Neural progenitor cell (in vitro differentiated cells): ENCODE measurements around the gene SRBD1. TPM values are rescaled to one million over a fixed set of nuclear protein-coding genes. Genes with fewer than 3 reads are reported as not detected.
A peak's percentile ranks its signal among the peaks of the same experiment; 100 is the strongest.

Experiments used
- DNase-seq: peaks from one replicate; pipeline ENCODE4 v3.0.0-alpha.2; 2016; ENCODE audit warnings: low spot score
- H2AFZ ChIP-seq: fragments of 200-600 bp; sonication (generic); replicated peaks from 2 replicates; pipeline ENCODE4 v1.6.1; 2016; ENCODE audit warnings: antibody characterized with exemption
- H3F3A ChIP-seq: fragments of 200-600 bp; sonication (generic); 2 replicates; pipeline ENCODE4 v1.6.1; 2016; ENCODE audit warnings: antibody characterized with exemption, low read depth
- H3K27ac ChIP-seq: fragments of 200-600 bp; sonication (generic); 2 replicates; pipeline ENCODE4 v1.5.1; 2016; ENCODE audit warnings: mild to moderate bottlenecking
- H3K27me3 ChIP-seq: fragments of 200-600 bp; sonication (generic); 2 replicates; pipeline ENCODE4 v1.6.1; 2016; ENCODE audit warnings: mild to moderate bottlenecking, moderate library complexity
- H3K36me3 ChIP-seq: fragments of 200-600 bp; sonication (generic); 2 replicates; pipeline ENCODE4 v1.5.1; 2016
- H3K4me1 ChIP-seq: fragments of 200-600 bp; sonication (generic); 2 replicates; pipeline ENCODE4 v1.6.1; 2016; ENCODE audit warnings: mixed run types
- H3K4me2 ChIP-seq: fragments of 200-600 bp; sonication (generic); 2 replicates; pipeline ENCODE4 v1.6.1; 2016
- H3K4me3 ChIP-seq: fragments of 200-600 bp; sonication (generic); 2 replicates; pipeline ENCODE4 v1.5.1; 2016
- H3K79me2 ChIP-seq: fragments of 200-600 bp; sonication (generic); 2 replicates; pipeline ENCODE4 v1.6.1; 2016; ENCODE audit warnings: low read depth
- H3K9ac ChIP-seq: fragments of 200-600 bp; sonication (generic); 2 replicates; pipeline ENCODE4 v1.6.1; 2016
- H3K9me3 ChIP-seq: fragments of 200-600 bp; sonication (generic); 2 replicates; pipeline ENCODE4 v1.5.1; 2016; ENCODE audit warnings: low read depth
- H4K20me1 ChIP-seq: fragments of 200-600 bp; sonication (generic); 2 replicates; pipeline ENCODE4 v1.6.1; 2016; ENCODE audit warnings: low read depth
- H3K27ac Mint-ChIP-seq: 3 replicates; pipeline ENCODE4 v1.8.0; 2021; ENCODE audit warnings: mixed read lengths
- H3K27me3 Mint-ChIP-seq: 2 replicates; pipeline ENCODE4 v1.8.0; 2022; ENCODE audit warnings: low read depth, mild to moderate bottlenecking, inconsistent platforms, moderate library complexity, mixed read lengths; ENCODE audit not compliant: insufficient read depth
- H3K36me3 Mint-ChIP-seq: 3 replicates; pipeline ENCODE4 v1.8.0; 2021; ENCODE audit warnings: mixed read lengths
- H3K4me1 Mint-ChIP-seq: 3 replicates; pipeline ENCODE4 v1.8.0; 2021; ENCODE audit warnings: mixed read lengths
- H3K4me3 Mint-ChIP-seq: 3 replicates; pipeline ENCODE4 v1.8.0; 2021; ENCODE audit warnings: mild to moderate bottlenecking, moderate library complexity, mixed read lengths
- H3K9me3 Mint-ChIP-seq: 3 replicates; pipeline ENCODE4 v1.8.0; 2020; ENCODE audit warnings: mixed read lengths
- CTCF ChIP-seq: fragments of 200-600 bp; sonication (generic); IDR thresholded peaks from 2 replicates; pipeline ENCODE4 v1.5.1; 2017; ENCODE audit warnings: antibody characterized with exemption, mild to moderate bottlenecking
- EZH2 ChIP-seq: fragments of 200-600 bp; sonication (generic); IDR thresholded peaks from 2 replicates; pipeline ENCODE4 v1.6.1; 2017; ENCODE audit warnings: antibody characterized with exemption, mild to moderate bottlenecking, moderate library complexity
- EZH2phosphoT487 ChIP-seq: fragments of 200-600 bp; sonication (generic); IDR thresholded peaks from 2 replicates; pipeline ENCODE4 v1.6.1; 2017; ENCODE audit warnings: antibody characterized with exemption
- total RNA-seq: library from RNA; depleted of rRNA; stranded (reverse); fragments of >200 nt; gene quantifications from 2 replicates; pipeline ENCODE4 v1.2.3, GENCODE V29; 2015; ENCODE audit warnings: low replicate concordance

Gene SRBD1
- total RNA-seq, 1 donor from 2014 or later: 37.2 TPM

GRCh38 chr2:45583977-45584376 is 27.1 kb downstream of the SRBD1 start:
- no peak for TF ChIP-seq CTCF
- TF ChIP-seq EZH2: no peak
- TF ChIP-seq EZH2phosphoT487: no peak
- Mint-ChIP-seq H3K36me3 (peaks cover 6% of the 10 kb centered on the region), H3K4me3 (no peak overlapping the region), H3K9me3 (no peaks in the 10 kb centered on the region), H3K4me1 (no peaks in the 10 kb centered on the region), H3K27me3 (no peaks in the 10 kb centered on the region), H3K27ac (no peak overlapping the region)
- H2AFZ ChIP-seq: no peak overlapping the region
- peaks cover 16% of the 10 kb centered on the region for H4K20me1 ChIP-seq
- H3K9me3 ChIP-seq: no peaks in the 10 kb centered on the region
- H3K4me1 ChIP-seq: no peaks in the 10 kb centered on the region
- peaks cover 23% of the 10 kb centered on the region for H3F3A ChIP-seq
- no peaks in the 10 kb centered on the region for H3K36me3 ChIP-seq
- H3K79me2 ChIP-seq: peaks cover 14% of the 10 kb centered on the region
- no peak overlapping the region for H3K27ac ChIP-seq
- H3K4me2 ChIP-seq: no peak overlapping the region
- no peak overlapping the region for H3K4me3 ChIP-seq
- no peaks in the 10 kb centered on the region for H3K27me3 ChIP-seq
- no peak overlapping the region for H3K9ac ChIP-seq
- DNase-seq: no peak

GRCh38 chr2:45582522-45582921 is 28.5 kb downstream of the SRBD1 start:
- Mint-ChIP-seq H3K4me3 (no peak overlapping the region), H3K27me3 (no peaks in the 10 kb centered on the region), H3K9me3 (no peaks in the 10 kb centered on the region), H3K4me1 (peaks cover 3% of the 10 kb centered on the region), H3K27ac (no peak overlapping the region), H3K36me3 (peaks cover 7% of the 10 kb centered on the region)
- Histone ChIP-seq H3K27ac (no peak overlapping the region), H3K36me3 (no peaks in the 10 kb centered on the region), H3F3A (peaks cover 10% of the 10 kb centered on the region), H3K79me2 (peaks cover 14% of the 10 kb centered on the region), H3K4me1 (no peaks in the 10 kb centered on the region), H3K4me2 (no peak overlapping the region), H3K27me3 (no peaks in the 10 kb centered on the region), H3K9ac (no peak overlapping the region), H4K20me1 (peaks cover 13% of the 10 kb centered on the region), H2AFZ (no peak overlapping the region), H3K4me3 (no peak overlapping the region), H3K9me3 (no peaks in the 10 kb centered on the region)
- DNase-seq: no peak
- TF ChIP-seq EZH2phosphoT487 (no peak), CTCF (no peak), EZH2 (no peak)

GRCh38 chr2:45578056-45578843 is 32.8 kb downstream of the SRBD1 start:
- Histone ChIP-seq H3K9me3 (no peaks in the 10 kb centered on the region), H3K27ac (no peak overlapping the region), H3K9ac (no peak overlapping the region), H3K36me3 (peaks cover 3% of the 10 kb centered on the region), H3K4me2 (no peak overlapping the region), H2AFZ (no peak overlapping the region), H3F3A (no peaks in the 10 kb centered on the region), H3K27me3 (no peaks in the 10 kb centered on the region), H3K4me1 (no peaks in the 10 kb centered on the region), H3K4me3 (no peak overlapping the region), H3K79me2 (no peaks in the 10 kb centered on the region), H4K20me1 (no peaks in the 10 kb centered on the region)
- H3K4me1 Mint-ChIP-seq: peaks cover 21% of the 10 kb centered on the region
- H3K27me3 Mint-ChIP-seq: no peaks in the 10 kb centered on the region
- H3K4me3 Mint-ChIP-seq: no peak overlapping the region
- H3K9me3 Mint-ChIP-seq: no peaks in the 10 kb centered on the region
- H3K36me3 Mint-ChIP-seq: peaks cover 13% of the 10 kb centered on the region
- peak; percentile 48 for DNase-seq
- TF ChIP-seq CTCF (peak; percentile 46), EZH2 (no peak)
- H3K27ac Mint-ChIP-seq: no peak overlapping the region
